Measurements from ENCODE around the gene MCEMP1. TPM values are rescaled to one million over a fixed set of nuclear protein-coding genes. Genes with fewer than 3 reads are reported as not detected.
A peak's percentile ranks its signal among the peaks of the same experiment; 100 is the strongest.
"Not testable (repeated sequence)": the region's sequence is repeated elsewhere in the genome, so short reads cannot be mapped to it uniquely, and the experiment has no call there.

MCEMP1 gene
- total RNA-seq, 1 donor from 2014 or later = not detected

DNA sequence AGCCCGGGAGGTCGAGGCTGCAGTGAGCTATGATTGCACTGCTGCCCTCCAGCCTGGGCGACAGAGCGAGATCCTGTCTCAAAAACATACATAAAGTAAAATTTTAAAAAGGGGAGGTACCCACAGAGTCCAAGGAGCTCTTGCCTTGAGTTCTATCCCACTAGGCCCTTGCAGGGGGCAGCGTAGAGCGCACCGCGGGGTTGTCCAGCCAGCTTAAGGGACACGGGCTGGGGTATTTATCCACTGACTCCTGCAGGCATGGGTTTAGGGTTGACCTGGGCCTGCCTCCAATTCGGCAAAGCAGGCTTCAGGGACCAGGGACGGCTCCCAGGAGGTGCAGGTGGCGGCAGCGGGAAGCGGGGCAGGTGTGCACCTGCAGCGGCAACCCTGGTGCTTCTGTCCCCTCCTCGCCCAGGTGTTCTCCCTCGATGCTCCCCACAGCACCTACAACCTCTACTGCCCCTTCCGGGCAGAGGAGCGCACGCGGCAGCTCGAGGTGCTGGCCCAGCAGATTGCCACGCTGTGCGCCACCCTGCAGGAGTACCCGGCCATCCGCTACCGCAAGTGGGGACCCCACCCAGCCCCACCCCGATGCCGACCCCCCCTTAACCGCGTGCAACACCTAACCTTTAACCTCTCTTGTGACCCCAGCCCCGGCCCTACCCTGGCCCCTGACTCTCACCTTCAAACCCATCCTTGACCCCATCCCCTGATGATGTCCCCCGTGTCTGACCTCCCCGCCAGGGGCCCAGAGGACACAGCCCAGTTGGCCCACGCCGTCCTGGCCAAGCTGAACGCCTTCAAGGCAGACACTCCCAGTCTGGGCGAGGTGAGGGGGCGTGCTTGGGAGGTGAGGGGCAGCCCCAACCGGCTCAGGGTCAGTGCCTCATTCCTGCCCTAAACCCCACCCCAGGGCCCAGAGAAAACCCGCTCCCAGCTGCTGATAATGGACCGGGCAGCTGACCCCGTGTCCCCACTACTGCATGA lies 35.3 kb upstream of the MCEMP1 start:
- Mint-ChIP-seq H3K4me3 (ENCODE audit: unreplicated experiment) (no peak overlapping the region), H3K4me1 (ENCODE audit: low read depth) (no peaks in the 10 kb centered on the region), H3K27me3 (ENCODE audit: low read depth) (peaks cover 13% of the 10 kb centered on the region), H3K9me3 (ENCODE audit: low read depth) (no peaks in the 10 kb centered on the region), H3K36me3 (ENCODE audit: low read depth) (no peaks in the 10 kb centered on the region), H3K27ac (ENCODE audit: unreplicated experiment) (no peak overlapping the region)
- TF ChIP-seq, protein P1, sequence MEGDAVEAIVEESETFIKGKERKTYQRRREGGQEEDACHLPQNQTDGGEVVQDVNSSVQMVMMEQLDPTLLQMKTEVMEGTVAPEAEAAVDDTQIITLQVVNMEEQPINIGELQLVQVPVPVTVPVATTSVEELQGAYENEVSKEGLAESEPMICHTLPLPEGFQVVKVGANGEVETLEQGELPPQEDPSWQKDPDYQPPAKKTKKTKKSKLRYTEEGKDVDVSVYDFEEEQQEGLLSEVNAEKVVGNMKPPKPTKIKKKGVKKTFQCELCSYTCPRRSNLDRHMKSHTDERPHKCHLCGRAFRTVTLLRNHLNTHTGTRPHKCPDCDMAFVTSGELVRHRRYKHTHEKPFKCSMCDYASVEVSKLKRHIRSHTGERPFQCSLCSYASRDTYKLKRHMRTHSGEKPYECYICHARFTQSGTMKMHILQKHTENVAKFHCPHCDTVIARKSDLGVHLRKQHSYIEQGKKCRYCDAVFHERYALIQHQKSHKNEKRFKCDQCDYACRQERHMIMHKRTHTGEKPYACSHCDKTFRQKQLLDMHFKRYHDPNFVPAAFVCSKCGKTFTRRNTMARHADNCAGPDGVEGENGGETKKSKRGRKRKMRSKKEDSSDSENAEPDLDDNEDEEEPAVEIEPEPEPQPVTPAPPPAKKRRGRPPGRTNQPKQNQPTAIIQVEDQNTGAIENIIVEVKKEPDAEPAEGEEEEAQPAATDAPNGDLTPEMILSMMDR (IDR thresholded peaks at IDR 0.05) = peak; percentile 27
- no peak for DNase-seq (ENCODE audit: low spot score)

DNA sequence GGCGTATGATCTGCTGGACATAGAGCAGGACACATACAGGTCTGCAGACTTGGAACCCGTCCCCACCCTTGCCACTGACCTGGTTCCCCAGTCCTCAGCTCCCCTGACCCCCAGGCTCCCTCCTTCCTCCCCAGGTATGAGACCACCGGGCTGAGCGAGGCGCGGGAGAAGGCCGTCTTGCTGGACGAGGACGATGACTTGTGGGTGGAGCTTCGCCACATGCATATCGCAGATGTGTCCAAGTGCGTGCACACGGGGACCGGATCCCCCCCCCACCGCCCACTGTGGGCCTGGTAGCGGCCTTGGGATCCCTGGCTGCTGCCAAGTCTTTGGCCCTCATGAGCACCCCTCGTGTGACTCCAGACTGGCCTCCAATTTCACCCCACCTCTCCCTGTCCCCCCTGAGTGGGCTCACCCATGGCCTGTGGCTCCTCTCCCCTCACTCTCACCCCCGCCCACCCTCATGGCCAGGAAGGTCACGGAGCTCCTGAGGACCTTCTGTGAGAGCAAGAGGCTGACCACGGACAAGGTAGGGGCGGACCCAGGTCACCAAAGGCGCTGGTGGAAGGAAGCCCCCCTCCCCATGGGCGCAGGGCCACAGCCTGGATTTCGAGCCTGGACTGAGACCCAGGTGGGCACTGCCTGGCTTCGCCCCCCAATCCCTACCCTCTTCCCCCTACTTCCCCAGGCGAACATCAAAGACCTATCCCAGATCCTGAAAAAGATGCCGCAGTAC lies 34.4 kb upstream of the MCEMP1 start:
- Mint-ChIP-seq H3K4me3 (ENCODE audit: unreplicated experiment) (no peak overlapping the region), H3K4me1 (ENCODE audit: low read depth) (no peaks in the 10 kb centered on the region), H3K36me3 (ENCODE audit: low read depth) (no peaks in the 10 kb centered on the region), H3K27ac (ENCODE audit: unreplicated experiment) (no peak overlapping the region), H3K27me3 (ENCODE audit: low read depth) (peaks cover 11% of the 10 kb centered on the region), H3K9me3 (ENCODE audit: low read depth) (no peaks in the 10 kb centered on the region)
- TF ChIP-seq, protein P1 (IDR thresholded peaks at IDR 0.05) = no peak
- DNase-seq (ENCODE audit: low spot score) = no peak

DNA sequence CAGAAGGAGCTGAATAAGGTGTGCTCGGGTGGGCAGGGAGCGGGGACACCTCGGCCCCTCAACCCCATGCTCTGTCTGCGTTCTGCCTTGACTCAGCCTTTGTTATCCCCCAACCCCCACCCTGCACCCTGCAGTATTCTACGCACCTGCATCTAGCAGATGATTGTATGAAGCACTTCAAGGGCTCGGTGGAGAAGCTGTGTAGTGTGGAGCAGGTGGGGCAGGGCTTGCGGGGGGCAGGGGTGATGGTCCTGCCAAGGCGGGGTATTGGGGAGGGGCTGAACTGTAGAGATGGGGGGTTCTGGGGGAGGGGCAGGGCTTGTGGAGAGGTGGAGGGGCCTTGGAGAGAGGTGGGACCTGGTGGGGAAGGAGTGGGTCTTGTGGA lies 33.9 kb upstream of the MCEMP1 start:
- TF ChIP-seq, protein P1 (IDR thresholded peaks at IDR 0.05) = no peak
- Mint-ChIP-seq H3K4me3 (ENCODE audit: unreplicated experiment) (no peak overlapping the region), H3K27me3 (ENCODE audit: low read depth) (peaks cover 7% of the 10 kb centered on the region), H3K27ac (ENCODE audit: unreplicated experiment) (no peak overlapping the region), H3K4me1 (ENCODE audit: low read depth) (no peaks in the 10 kb centered on the region), H3K9me3 (ENCODE audit: low read depth) (no peaks in the 10 kb centered on the region), H3K36me3 (ENCODE audit: low read depth) (no peaks in the 10 kb centered on the region)
- no peak for DNase-seq (ENCODE audit: low spot score)

DNA sequence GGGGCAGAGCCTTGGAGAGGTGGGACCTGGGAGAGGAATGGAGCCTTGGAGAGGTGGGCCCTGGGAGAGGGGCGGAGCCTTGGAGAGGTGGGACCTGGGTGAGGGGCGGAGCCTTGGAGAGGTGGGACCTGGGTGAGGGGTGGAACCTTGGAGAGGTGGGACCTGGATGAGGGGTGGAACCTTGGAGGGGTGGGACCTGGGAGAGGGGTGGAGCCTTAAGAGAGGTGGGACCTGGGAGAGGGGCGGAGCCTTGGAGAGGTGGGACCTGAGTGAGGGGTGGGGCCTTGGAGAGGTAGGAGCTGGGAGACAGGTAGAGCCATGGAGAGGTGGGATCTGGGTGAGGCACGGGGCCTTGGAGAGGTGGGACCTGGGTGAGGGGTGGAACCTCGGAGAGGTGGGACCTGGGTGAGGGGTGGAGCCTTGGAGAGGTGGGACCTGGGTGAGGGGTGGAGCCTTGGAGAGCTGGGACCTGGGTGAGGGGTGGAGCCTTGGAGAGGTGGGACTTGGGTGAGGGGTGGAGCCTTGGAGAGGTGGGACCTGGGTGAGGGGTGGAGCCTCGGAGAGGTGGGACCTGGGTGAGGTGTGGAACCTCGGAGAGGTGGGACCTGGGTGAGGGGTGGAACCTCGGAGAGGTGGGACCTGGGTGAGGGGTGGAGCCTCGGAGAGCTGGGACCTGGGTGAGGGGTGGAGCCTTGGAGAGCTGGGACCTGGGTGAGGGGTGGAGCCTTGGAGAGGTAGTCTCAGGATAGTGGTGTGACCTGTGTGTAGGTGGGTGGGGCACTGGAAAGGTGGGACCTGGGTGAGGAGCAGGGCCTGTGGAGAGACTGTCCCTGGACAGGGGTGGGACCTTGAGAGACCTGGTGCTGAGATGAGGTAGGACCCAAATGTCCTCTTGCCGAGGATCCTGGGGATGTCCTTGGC lies 33.0 kb upstream of the MCEMP1 start:
- not testable (repeated sequence) for H3K27me3 Mint-ChIP-seq (ENCODE audit: low read depth); H3K4me3 Mint-ChIP-seq (ENCODE audit: unreplicated experiment); H3K36me3 Mint-ChIP-seq (ENCODE audit: low read depth); H3K27ac Mint-ChIP-seq (ENCODE audit: unreplicated experiment); H3K9me3 Mint-ChIP-seq (ENCODE audit: low read depth); DNase-seq (ENCODE audit: low spot score); H3K4me1 Mint-ChIP-seq (ENCODE audit: low read depth)

DNA sequence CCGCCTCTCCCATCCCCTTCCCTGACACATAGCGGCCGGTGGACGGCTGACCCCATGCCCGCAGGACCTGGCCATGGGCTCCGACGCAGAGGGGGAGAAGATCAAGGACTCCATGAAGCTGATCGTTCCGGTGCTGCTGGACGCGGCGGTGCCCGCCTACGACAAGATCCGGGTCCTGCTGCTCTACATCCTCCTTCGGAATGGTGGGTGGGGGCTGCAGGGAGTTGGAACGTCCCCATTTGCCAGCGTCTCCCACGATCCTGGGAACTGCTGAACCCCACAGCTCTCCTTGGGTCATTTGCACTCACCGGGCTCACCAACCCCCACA lies 32.4 kb upstream of the MCEMP1 start:
- no peaks in the 10 kb centered on the region for H3K9me3 Mint-ChIP-seq (ENCODE audit: low read depth)
- no peak overlapping the region for H3K4me3 Mint-ChIP-seq (ENCODE audit: unreplicated experiment)
- TF ChIP-seq, protein P1 (IDR thresholded peaks at IDR 0.05) = no peak
- peaks cover 6% of the 10 kb centered on the region for H3K27me3 Mint-ChIP-seq (ENCODE audit: low read depth)
- H3K36me3 Mint-ChIP-seq (ENCODE audit: low read depth) = no peaks in the 10 kb centered on the region
- no peaks in the 10 kb centered on the region for H3K4me1 Mint-ChIP-seq (ENCODE audit: low read depth)
- no peak overlapping the region for H3K27ac Mint-ChIP-seq (ENCODE audit: unreplicated experiment)
- DNase-seq (ENCODE audit: low spot score) = no peak

All from chondrocyte (in vitro differentiated cells).